GM19240 (cell line): ENCODE data around the gene NLRP7.
"Not testable (repeated sequence)": the region's sequence is repeated elsewhere in the genome, so short reads cannot be mapped to it uniquely, and the experiment has no call there.

Experiments
- DNase-seq: peaks from one replicate; pipeline ENCODE4 v3.0.0; 2011; ENCODE audit warnings: low spot score; ENCODE audit not compliant: insufficient read length

The NLRP7 gene

GRCh38 chr19:54919646-54920563, 27.4 kb downstream of the NLRP7 start:
- DNase-seq: not testable (repeated sequence)

GRCh38 chr19:54918499-54918898, 28.8 kb downstream of the NLRP7 start:
- DNase-seq: no peak

- DNase-seq: no peak
Measured at GRCh38 chr19:54916822-54917221, 30.5 kb downstream of the NLRP7 start.

DNA sequence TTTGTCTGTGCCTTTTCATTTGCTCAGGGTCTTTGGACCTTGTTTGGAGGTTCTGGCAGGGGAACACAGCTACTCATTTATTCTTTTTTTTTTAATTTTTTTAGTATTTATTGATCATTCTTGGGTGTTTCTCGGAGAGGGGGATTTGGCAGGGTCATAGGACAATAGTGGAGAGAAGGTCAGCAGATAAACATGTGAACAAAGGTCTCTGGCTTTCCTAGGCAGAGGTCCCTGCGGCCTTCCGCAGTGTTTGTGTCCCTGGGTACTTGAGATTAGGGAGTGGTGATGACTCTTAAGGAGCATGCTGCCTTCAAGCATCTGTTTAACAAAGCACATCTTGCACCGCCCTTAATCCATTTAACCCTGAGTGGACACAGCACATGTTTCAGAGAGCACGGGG, 39.4 kb downstream of the NLRP7 start:
- not testable (repeated sequence) for DNase-seq

DNA sequence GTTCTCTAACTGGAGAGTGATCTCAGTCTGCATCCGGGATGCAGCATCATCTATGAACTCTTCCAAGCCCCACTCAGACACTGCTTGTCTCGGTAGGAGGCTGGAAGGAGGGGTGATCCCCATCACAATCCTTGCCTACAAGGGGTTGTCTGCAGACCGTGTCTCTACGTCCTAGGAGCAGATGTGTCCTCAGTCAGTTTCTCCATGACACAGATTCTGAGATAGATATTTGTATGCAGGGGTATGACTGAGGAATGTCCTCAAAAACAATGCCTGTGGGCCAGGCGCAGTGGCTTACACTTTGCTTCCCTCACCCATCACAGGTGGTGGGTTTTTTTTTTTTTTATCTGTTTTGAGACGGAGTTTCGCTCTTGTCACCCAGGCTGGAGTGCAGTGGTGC, 40.5 kb downstream of the NLRP7 start:
- no peak for DNase-seq

DNA sequence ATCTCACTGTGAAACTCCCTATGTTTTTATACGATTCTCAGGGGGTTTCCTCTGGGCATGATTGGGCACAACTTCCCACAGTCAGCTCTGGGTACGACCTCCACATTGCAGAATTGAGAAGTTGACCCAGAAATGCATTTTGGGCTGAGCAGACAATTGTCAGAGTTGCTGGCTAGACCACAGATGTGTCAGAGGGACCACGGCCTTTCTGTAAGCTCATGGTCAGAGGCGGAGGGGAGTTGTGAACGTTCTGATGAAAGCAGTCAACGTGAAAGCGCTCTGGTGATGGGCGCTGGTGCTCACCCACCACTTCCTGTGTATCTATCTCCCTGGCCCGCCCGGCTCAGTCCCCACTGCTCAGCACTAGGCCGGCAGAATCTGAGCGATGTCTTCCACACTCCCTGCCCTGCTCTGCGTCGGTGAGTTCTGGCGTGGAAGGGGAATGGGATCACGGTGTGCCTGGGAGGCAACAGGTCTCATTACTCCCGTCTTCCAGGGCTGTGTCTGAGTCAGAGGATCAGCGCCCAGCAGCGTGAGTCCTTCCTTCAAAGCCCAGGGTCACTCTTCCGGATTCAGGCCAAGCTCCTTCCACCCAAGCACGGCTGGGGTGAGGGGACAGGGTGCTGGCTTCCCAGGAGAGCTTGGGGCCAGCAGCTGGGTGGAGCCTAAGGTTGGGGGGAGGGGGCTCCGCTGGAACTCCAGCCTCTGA, 41.4 kb downstream of the NLRP7 start, which contains the start of gene NCR1:
Gene NCR1, plus strand, starts transcription at position 346 of the 709 bp plus-strand sequence. Its CDS starts 40 bp downstream, at position 386.
- no peak for DNase-seq

GRCh38 chr19:54905421-54905802, 41.9 kb downstream of the NLRP7 start:
- DNase-seq: no peak

DNA sequence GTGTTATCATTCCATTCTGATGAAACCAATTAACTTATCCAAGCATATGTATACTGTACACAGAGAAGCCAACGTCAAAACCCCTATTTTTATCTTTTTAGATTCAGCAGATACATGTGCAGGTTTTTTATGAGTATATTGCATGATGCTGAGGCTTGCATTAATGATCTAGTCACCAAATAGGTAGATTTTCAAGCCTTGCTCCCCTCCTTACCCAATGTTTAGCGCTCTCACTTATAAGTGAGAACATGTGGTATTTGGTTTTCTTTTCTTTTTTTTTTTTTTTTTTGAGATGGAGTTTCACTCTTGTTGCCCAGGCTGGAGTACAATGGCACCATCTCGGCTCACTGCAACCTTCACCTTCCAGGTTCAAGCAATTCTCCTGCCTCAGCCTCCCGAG, 43.1 kb downstream of the NLRP7 start:
- DNase-seq: not testable (repeated sequence)

- no peak for DNase-seq
Measured at GRCh38 chr19:54903303-54903702, 44.0 kb downstream of the NLRP7 start.

- DNase-seq: no peak
Measured at GRCh38 chr19:54902061-54902460, 45.3 kb downstream of the NLRP7 start.

DNA sequence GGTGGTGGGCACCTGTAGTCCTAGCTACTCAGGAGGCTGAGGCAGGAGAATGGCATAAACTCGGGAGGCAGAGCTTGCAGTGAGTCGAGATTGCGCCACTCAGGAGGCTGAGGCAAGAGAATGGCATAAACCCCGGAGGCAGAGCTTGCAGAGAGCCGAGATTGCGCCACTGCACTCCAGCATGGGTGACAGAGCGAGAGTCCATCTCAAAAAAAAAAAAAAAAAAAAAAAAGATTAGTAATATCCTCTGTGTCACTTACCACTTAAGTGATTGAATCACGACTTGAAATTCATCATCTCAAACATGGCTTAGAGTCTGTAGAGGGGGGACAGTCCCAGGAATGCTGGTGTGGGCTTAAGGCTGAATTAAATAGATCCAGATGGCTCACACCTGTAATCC, 46.2 kb downstream of the NLRP7 start:
- not testable (repeated sequence) for DNase-seq

- not testable (repeated sequence) for DNase-seq
Measured at GRCh38 chr19:54899646-54900045, 47.7 kb downstream of the NLRP7 start.

- not testable (repeated sequence) for DNase-seq
Measured at GRCh38 chr19:54898685-54899084, 48.6 kb downstream of the NLRP7 start.

GRCh38 chr19:54896036-54896435, 51.3 kb downstream of the NLRP7 start:
- no peak for DNase-seq

GRCh38 chr19:54894106-54894505, 53.2 kb downstream of the NLRP7 start:
- DNase-seq: not testable (repeated sequence)

DNA sequence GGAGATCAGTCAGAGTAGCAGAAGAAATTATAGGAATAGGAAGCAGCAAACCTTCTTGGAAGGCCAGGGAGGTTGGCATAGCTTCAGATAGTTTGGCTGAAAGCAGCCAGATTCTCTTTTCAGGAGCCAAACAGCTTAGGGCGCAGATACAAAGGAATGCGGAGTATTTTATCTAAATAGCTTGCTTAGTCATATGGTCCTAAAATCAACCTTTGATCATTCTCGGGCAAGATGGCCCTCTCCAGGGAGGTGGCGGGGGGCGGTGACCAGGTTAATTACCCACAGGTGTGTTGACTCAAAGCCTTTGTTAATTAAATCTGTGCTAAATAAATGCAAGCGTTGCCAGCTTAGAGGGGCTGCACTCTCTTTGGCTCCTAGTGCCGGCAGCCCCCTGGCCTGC, 53.9 kb downstream of the NLRP7 start:
- no peak for DNase-seq

DNA sequence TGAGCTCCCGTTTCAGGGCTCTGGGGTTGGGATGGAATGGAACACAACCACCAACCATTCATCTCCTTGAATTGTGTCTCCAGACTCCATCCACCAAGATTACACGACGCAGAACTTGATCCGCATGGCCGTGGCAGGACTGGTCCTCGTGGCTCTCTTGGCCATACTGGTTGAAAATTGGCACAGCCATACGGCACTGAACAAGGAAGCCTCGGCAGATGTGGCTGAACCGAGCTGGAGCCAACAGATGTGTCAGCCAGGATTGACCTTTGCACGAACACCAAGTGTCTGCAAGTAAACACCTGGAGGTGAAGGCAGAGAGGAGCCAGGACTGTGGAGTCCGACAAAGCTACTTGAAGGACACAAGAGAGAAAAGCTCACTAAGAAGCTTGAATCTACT, 57.8 kb downstream of the NLRP7 start:
- no peak for DNase-seq

- DNase-seq: no peak
Measured at GRCh38 chr19:54888239-54888638, 59.1 kb downstream of the NLRP7 start.

- no peak for DNase-seq
Measured at GRCh38 chr19:54883228-54883627, 64.1 kb downstream of the NLRP7 start.

DNA sequence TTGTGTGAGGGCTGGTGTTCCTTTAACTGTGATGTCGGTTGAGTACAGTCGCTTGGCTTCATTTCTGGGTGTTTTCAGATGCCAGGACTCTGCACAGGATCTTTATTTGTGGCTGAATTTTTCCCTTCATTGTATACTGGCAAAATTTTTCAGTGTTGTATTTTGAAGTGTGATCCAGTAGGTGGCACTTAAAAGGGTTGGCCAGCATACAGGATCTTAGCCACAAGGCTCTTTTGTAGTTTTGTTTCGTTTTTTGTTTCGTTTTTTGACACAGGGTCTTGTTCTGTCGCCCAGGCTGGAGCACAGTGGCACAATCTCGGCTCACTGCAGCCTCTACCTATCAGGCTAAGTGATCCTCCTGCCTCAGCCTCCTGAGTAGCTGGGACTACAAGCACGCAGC, 64.6 kb downstream of the NLRP7 start:
- DNase-seq: no peak

- no peak for DNase-seq
Measured at GRCh38 chr19:54881884-54882283, 65.4 kb downstream of the NLRP7 start.

- no peak for DNase-seq
Measured at GRCh38 chr19:54877471-54877870, 69.9 kb downstream of the NLRP7 start.
